Body of pancreas (tissue), 4 donors: Measurements from ENCODE around the gene DGCR8.

Source experiments
- POLR2A ChIP-seq, 3 donors: fragments of 450-650 bp; IDR thresholded peaks; one replicate each; pipeline ENCODE4 v1.6.1; 2016; ENCODE audit warnings: antibody characterized with exemption in 3 of 3, mild to moderate bottlenecking in 2 of 3
- TF ChIP-seq, protein P1 (sequence below), 7 experiments: fragments of 450-650 bp in 4 of 7; fragments of 200-600 bp in 3 of 7; sonication (generic) in 3 of 7; IDR thresholded peaks; one replicate each; pipeline ENCODE4 v1.5.1; 2016 to 2019; ENCODE audit warnings: antibody characterized with exemption in 7 of 7

DNA sequence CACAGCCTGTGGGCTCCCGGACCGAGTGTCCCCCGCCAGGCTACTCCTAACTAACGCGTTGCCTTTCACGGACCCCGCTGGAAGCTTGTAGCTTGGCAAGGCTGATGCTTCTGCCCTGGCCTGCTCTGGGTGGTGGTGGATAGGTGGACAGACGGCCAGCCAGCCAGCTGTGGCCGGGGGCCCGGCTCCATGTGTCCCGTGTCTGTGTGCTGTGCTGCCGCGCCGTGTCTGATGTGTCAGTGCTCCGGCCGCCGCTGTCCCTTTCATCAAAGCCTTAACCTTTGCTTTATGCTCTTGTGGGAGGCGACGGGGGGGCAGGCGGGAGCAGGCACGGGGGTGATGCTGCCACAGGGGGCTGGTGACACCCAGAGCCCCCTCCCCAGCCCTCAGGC is 65.8 kb downstream of the DGCR8 start:
- TF ChIP-seq, protein P1, sequence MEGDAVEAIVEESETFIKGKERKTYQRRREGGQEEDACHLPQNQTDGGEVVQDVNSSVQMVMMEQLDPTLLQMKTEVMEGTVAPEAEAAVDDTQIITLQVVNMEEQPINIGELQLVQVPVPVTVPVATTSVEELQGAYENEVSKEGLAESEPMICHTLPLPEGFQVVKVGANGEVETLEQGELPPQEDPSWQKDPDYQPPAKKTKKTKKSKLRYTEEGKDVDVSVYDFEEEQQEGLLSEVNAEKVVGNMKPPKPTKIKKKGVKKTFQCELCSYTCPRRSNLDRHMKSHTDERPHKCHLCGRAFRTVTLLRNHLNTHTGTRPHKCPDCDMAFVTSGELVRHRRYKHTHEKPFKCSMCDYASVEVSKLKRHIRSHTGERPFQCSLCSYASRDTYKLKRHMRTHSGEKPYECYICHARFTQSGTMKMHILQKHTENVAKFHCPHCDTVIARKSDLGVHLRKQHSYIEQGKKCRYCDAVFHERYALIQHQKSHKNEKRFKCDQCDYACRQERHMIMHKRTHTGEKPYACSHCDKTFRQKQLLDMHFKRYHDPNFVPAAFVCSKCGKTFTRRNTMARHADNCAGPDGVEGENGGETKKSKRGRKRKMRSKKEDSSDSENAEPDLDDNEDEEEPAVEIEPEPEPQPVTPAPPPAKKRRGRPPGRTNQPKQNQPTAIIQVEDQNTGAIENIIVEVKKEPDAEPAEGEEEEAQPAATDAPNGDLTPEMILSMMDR (IDR thresholded peaks at IDR 0.05) = no peak
- no peak for TF ChIP-seq POLR2A (IDR thresholded peaks at IDR 0.05)
